Measurements from ENCODE around the gene FAM83G. TPM values are rescaled to one million over a fixed set of nuclear protein-coding genes. Genes with fewer than 3 reads are reported as not detected.
"Not testable (repeated sequence)": the region's sequence is repeated elsewhere in the genome, so short reads cannot be mapped to it uniquely, and the experiment has no call there.

The FAM83G gene
- polyA plus RNA-seq, 1 donor: 0.18 TPM

- no peak for DNase-seq (ENCODE audit: low read depth)
These were observed 35.3 kb downstream of the FAM83G start for GRCh38 chr17:18968945-18969887.

- DNase-seq (ENCODE audit: low read depth): no peak
These were observed 36.2 kb downstream of the FAM83G start for GRCh38 chr17:18968345-18968744.

GRCh38 chr17:18967916-18968315 lies 36.6 kb downstream of the FAM83G start:
- no peak for DNase-seq (ENCODE audit: low read depth)

GRCh38 chr17:18966831-18967624 lies 37.5 kb downstream of the FAM83G start:
- no peak for DNase-seq (ENCODE audit: low read depth)

- DNase-seq (ENCODE audit: low read depth): no peak
These were observed 38.9 kb downstream of the FAM83G start for GRCh38 chr17:18965530-18966236.

- DNase-seq (ENCODE audit: low read depth): no peak
These were observed 40.0 kb downstream of the FAM83G start for GRCh38 chr17:18964550-18964949.

- DNase-seq (ENCODE audit: low read depth): no peak
These were observed 40.6 kb downstream of the FAM83G start for GRCh38 chr17:18964018-18964351.

- no peak for DNase-seq (ENCODE audit: low read depth)
These were observed 41.2 kb downstream of the FAM83G start for GRCh38 chr17:18963126-18964017.

GRCh38 chr17:18962494-18962815 lies 42.1 kb downstream of the FAM83G start:
- DNase-seq (ENCODE audit: low read depth): no peak

GRCh38 chr17:18961634-18962493 lies 42.7 kb downstream of the FAM83G start:
- no peak for DNase-seq (ENCODE audit: low read depth)

GRCh38 chr17:18960803-18961511 lies 43.6 kb downstream of the FAM83G start:
- no peak for DNase-seq (ENCODE audit: low read depth)

- DNase-seq (ENCODE audit: low read depth): no peak
These were observed 44.3 kb downstream of the FAM83G start for GRCh38 chr17:18960241-18960665.

- no peak for DNase-seq (ENCODE audit: low read depth)
These were observed 44.7 kb downstream of the FAM83G start for GRCh38 chr17:18959845-18960240.

- DNase-seq (ENCODE audit: low read depth): no peak
These were observed 45.3 kb downstream of the FAM83G start for GRCh38 chr17:18959071-18959844.

GRCh38 chr17:18958611-18959010 lies 46.0 kb downstream of the FAM83G start:
- DNase-seq (ENCODE audit: low read depth): no peak

GRCh38 chr17:18957831-18958230 lies 46.7 kb downstream of the FAM83G start:
- DNase-seq (ENCODE audit: low read depth): no peak

GRCh38 chr17:18956581-18956980 lies 48.0 kb downstream of the FAM83G start:
- DNase-seq (ENCODE audit: low read depth): no peak

- DNase-seq (ENCODE audit: low read depth): not testable (repeated sequence)
These were observed 48.5 kb downstream of the FAM83G start for GRCh38 chr17:18956021-18956420.

GRCh38 chr17:18955009-18955408 lies 49.6 kb downstream of the FAM83G start:
- DNase-seq (ENCODE audit: low read depth): no peak
